GM23338 (cell line): ENCODE measurements around the gene SORCS3. TPM values are rescaled to one million over a fixed set of nuclear protein-coding genes. Genes with fewer than 3 reads are reported as not detected.

ENCODE experiments used
- ATAC-seq: fragments of 200-7000 bp; cut with Tn5 transposase; 3 replicates; pipeline ENCODE4 v1.9.1; 2020
- DNase-seq: peaks from one replicate; pipeline ENCODE4 v3.0.0-alpha.2; 2015; ENCODE audit warnings: low spot score
- H2AFZ ChIP-seq: fragments of 200-600 bp; sonication (generic); 2 replicates; pipeline ENCODE4 v1.8.0; 2016; ENCODE audit warnings: antibody characterized with exemption, mild to moderate bottlenecking, moderate library complexity
- H3F3A ChIP-seq: fragments of 200-600 bp; sonication (generic); replicated peaks from 2 replicates; pipeline ENCODE4 v1.8.0; 2017; ENCODE audit warnings: antibody characterized with exemption, mixed run types, low read depth
- H3K27ac ChIP-seq: fragments of 200-600 bp; sonication (generic); 2 replicates; pipeline ENCODE4 v1.6.1; 2016; ENCODE audit warnings: low read depth
- H3K27me3 ChIP-seq: fragments of 200-600 bp; sonication (generic); 2 replicates; pipeline ENCODE4 v1.8.0; 2016; ENCODE audit warnings: mild to moderate bottlenecking, mixed run types, moderate library complexity; ENCODE audit not compliant: insufficient read depth
- H3K36me3 ChIP-seq: fragments of 200-600 bp; sonication (generic); 2 replicates; pipeline ENCODE4 v1.8.0; 2016; ENCODE audit warnings: mild to moderate bottlenecking; ENCODE audit not compliant: insufficient read depth
- H3K4me1 ChIP-seq: fragments of 200-600 bp; sonication (generic); 2 replicates; pipeline ENCODE4 v1.8.0; 2016; ENCODE audit warnings: mild to moderate bottlenecking, moderate library complexity; ENCODE audit not compliant: insufficient read depth
- H3K4me2 ChIP-seq: fragments of 200-600 bp; sonication (generic); 2 replicates; pipeline ENCODE4 v1.7.1; 2017; ENCODE audit warnings: mixed run types
- H3K4me3 ChIP-seq: fragments of 200-600 bp; sonication (generic); 2 replicates; pipeline ENCODE4 v1.6.1; 2016; ENCODE audit warnings: mixed run types
- H3K79me2 ChIP-seq: fragments of 200-600 bp; sonication (generic); replicated peaks from 2 replicates; pipeline ENCODE4 v1.8.0; 2017; ENCODE audit warnings: mild to moderate bottlenecking; ENCODE audit not compliant: insufficient read depth
- H3K9me2 ChIP-seq: fragments of 200-600 bp; sonication (generic); 2 replicates; pipeline ENCODE4 v1.8.0; 2017; ENCODE audit not compliant: insufficient read depth
- H4K20me1 ChIP-seq: fragments of 200-600 bp; sonication (generic); replicated peaks from 2 replicates; pipeline ENCODE4 v1.8.0; 2017; ENCODE audit warnings: mild to moderate bottlenecking; ENCODE audit not compliant: insufficient read depth
- H3K27ac Mint-ChIP-seq: 2 replicates; pipeline ENCODE4 v1.8.0; 2020; ENCODE audit warnings: inconsistent platforms, mild to moderate bottlenecking, moderate library complexity, mixed read lengths
- H3K27me3 Mint-ChIP-seq: 3 replicates; pipeline ENCODE4 v1.8.0; 2022; ENCODE audit warnings: low read depth, mild to moderate bottlenecking, moderate library complexity, mixed read lengths, inconsistent platforms; ENCODE audit not compliant: insufficient read depth, poor library complexity
- H3K36me3 Mint-ChIP-seq: 3 replicates; pipeline ENCODE4 v1.8.0; 2021; ENCODE audit warnings: low read depth, mild to moderate bottlenecking, inconsistent platforms, moderate library complexity, mixed read lengths
- H3K4me1 Mint-ChIP-seq: 3 replicates; pipeline ENCODE4 v1.8.0; 2020; ENCODE audit warnings: mild to moderate bottlenecking, inconsistent platforms, mixed read lengths
- H3K4me3 Mint-ChIP-seq: 3 replicates; pipeline ENCODE4 v1.8.0; 2021; ENCODE audit warnings: moderate library complexity, mild to moderate bottlenecking, inconsistent platforms, mixed read lengths
- H3K9me3 Mint-ChIP-seq: 3 replicates; pipeline ENCODE4 v1.8.0; 2020; ENCODE audit warnings: moderate library complexity, mild to moderate bottlenecking, inconsistent platforms, mixed read lengths
- CREB1 ChIP-seq: fragments of 250-450 bp; sonication (Bioruptor Pico); IDR thresholded peaks from 2 replicates; pipeline ENCODE4 v1.5.0; 2020; ENCODE audit warnings: low read depth, mild to moderate bottlenecking, moderate library complexity
- ETS1 ChIP-seq: IDR thresholded peaks from 2 replicates; pipeline ENCODE4 v1.6.1; 2016; ENCODE audit warnings: antibody characterized with exemption
- JUNB ChIP-seq: IDR thresholded peaks from one replicate; pipeline ENCODE4 v1.6.1; 2016; ENCODE audit warnings: antibody characterized with exemption; ENCODE audit not compliant: unreplicated experiment
- REST ChIP-seq: IDR thresholded peaks from one replicate; pipeline ENCODE4 v1.6.1; 2018; ENCODE audit warnings: antibody characterized with exemption; ENCODE audit not compliant: unreplicated experiment
- ZNF114 ChIP-seq: fragments of 250-450 bp; sonication (Bioruptor Pico); IDR thresholded peaks from 2 replicates; pipeline ENCODE4 v1.5.0; 2020; ENCODE audit warnings: mild to moderate bottlenecking, moderate library complexity
- ZNF331 ChIP-seq: fragments of 250-450 bp; sonication (Bioruptor Pico); IDR thresholded peaks from 2 replicates; pipeline ENCODE4 v1.5.0; 2020; ENCODE audit warnings: low read depth, mild to moderate bottlenecking, moderate library complexity
- ZNF462 ChIP-seq: fragments of 250-450 bp; sonication (Bioruptor Pico); IDR thresholded peaks from 2 replicates; pipeline ENCODE4 v1.5.0; 2020; ENCODE audit warnings: mild to moderate bottlenecking, moderate library complexity
- polyA plus RNA-seq: library from polyadenylated mRNA; unstranded; fragments of >200 nt; fragmentation: Nextera tagmentation; extraction: Ambion mirVana; gene quantifications from 2 replicates; pipeline ENCODE4 v1.2.1, GENCODE V29; 2016
- total RNA-seq: library from RNA; depleted of rRNA; stranded (reverse); fragments of >200 nt; shearing (Covaris generic); gene quantifications from 2 replicates; pipeline ENCODE4 v1.2.3, GENCODE V29; 2014

SORCS3 gene
- total and polyA plus RNA-seq, 2 experiments from 2014 or later = 0.37 to 1.4 TPM

GRCh38 chr10:104657036-104657435 lies 15.9 kb downstream of the SORCS3 start:
- Histone ChIP-seq H4K20me1 (no peaks in the 10 kb centered on the region), H3K9me2 (no peaks in the 10 kb centered on the region; the same call in 1 of the 2 replicates), H3K4me2 (no peak overlapping the region), H3K27ac (no peak overlapping the region), H3F3A (no peaks in the 10 kb centered on the region), H3K27me3 (no peaks in the 10 kb centered on the region), H3K4me1 (peaks cover 9% of the 10 kb centered on the region; the same call in 1 of the 2 replicates), H3K4me3 (no peak overlapping the region), H2AFZ (no peak overlapping the region), H3K79me2 (no peaks in the 10 kb centered on the region), H3K36me3 (no peaks in the 10 kb centered on the region)
- Mint-ChIP-seq H3K27ac (no peak overlapping the region), H3K4me3 (no peak overlapping the region), H3K9me3 (no peaks in the 10 kb centered on the region), H3K36me3 (no peaks in the 10 kb centered on the region), H3K4me1 (peaks cover 12% of the 10 kb centered on the region), H3K27me3 (no peaks in the 10 kb centered on the region)
- no peak for DNase-seq
- TF ChIP-seq ZNF331 (CRISPR knock-in tag) (no peak), REST (no peak), ZNF114 (CRISPR knock-in tag) (no peak), ETS1 (no peak)
- no peak for ATAC-seq

GRCh38 chr10:104657457-104657856 lies 16.4 kb downstream of the SORCS3 start:
- H3F3A ChIP-seq = no peaks in the 10 kb centered on the region
- H3K4me1 Mint-ChIP-seq = peaks cover 12% of the 10 kb centered on the region
- no peak overlapping the region for H2AFZ ChIP-seq
- no peak overlapping the region for H3K27ac Mint-ChIP-seq
- H3K4me3 Mint-ChIP-seq = no peak overlapping the region
- no peaks in the 10 kb centered on the region for H3K36me3 Mint-ChIP-seq
- no peaks in the 10 kb centered on the region for H3K9me3 Mint-ChIP-seq
- H3K9me2 ChIP-seq = no peaks in the 10 kb centered on the region; the same call in 1 of the 2 replicates
- ATAC-seq (no peak), DNase-seq (no peak)
- H3K4me3 ChIP-seq = no peak overlapping the region
- no peaks in the 10 kb centered on the region for H3K27me3 ChIP-seq
- no peak overlapping the region for H3K4me2 ChIP-seq
- no peaks in the 10 kb centered on the region for H3K27me3 Mint-ChIP-seq
- peaks cover 9% of the 10 kb centered on the region; the same call in 1 of the 2 replicates for H3K4me1 ChIP-seq
- H3K27ac ChIP-seq = no peak overlapping the region
- no peaks in the 10 kb centered on the region for H3K36me3 ChIP-seq
- H3K79me2 ChIP-seq = no peaks in the 10 kb centered on the region
- no peaks in the 10 kb centered on the region for H4K20me1 ChIP-seq
- no peak for TF ChIP-seq CREB1 (CRISPR knock-in tag)
- no peak for TF ChIP-seq ZNF462 (CRISPR knock-in tag)
- TF ChIP-seq REST = no peak
- TF ChIP-seq JUNB = no peak
